SU-DHL-6 (cell line): ENCODE data around the gene GAPVD1.
"Not testable (repeated sequence)": the region's sequence is repeated elsewhere in the genome, so short reads cannot be mapped to it uniquely, and the experiment has no call there.

Source experiments
- H2AFZ ChIP-seq: fragments of 200-600 bp; sonication (generic); 2 replicates; pipeline ENCODE4 v1.6.1; 2014; ENCODE audit warnings: low read depth, mild to moderate bottlenecking, moderate library complexity, mixed read lengths, antibody characterized with exemption, low read length; ENCODE audit not compliant: severe bottlenecking
- H3F3A ChIP-seq: fragments of 200-600 bp; shearing (Covaris generic); 2 replicates; pipeline ENCODE4 v1.6.0; 2016; ENCODE audit warnings: antibody characterized with exemption, mild to moderate bottlenecking; ENCODE audit not compliant: insufficient read depth
- H3K27ac ChIP-seq: fragments of 200-600 bp; sonication (generic); 2 replicates; pipeline ENCODE4 v1.5.1; 2016; ENCODE audit warnings: low read depth, mild to moderate bottlenecking, low read length, moderate library complexity, mixed read lengths
- H3K27me3 ChIP-seq: fragments of 200-600 bp; sonication (generic), shearing (Covaris generic); 2 replicates; pipeline ENCODE4 v1.6.0; 2014; ENCODE audit warnings: mild to moderate bottlenecking, low read length
- H3K36me3 ChIP-seq: fragments of 200-600 bp; sonication (generic); 2 replicates; pipeline ENCODE4 v1.6.1; 2014; ENCODE audit warnings: mild to moderate bottlenecking, low read length, mixed read lengths
- H3K4me2 ChIP-seq: fragments of 300-600, 200-600 bp; shearing (Covaris generic), sonication (generic); 2 replicates; pipeline ENCODE4 v1.6.0; 2014; ENCODE audit warnings: low read length, low read depth, mild to moderate bottlenecking; ENCODE audit not compliant: poor library complexity, severe bottlenecking
- H3K4me3 ChIP-seq: fragments of 200-600 bp; sonication (generic); 2 replicates; pipeline ENCODE4 v1.5.1; 2014; ENCODE audit warnings: antibody characterized with exemption, low read length, mild to moderate bottlenecking, mixed read lengths; ENCODE audit not compliant: insufficient read depth, poor library complexity, severe bottlenecking
- H3K79me2 ChIP-seq: fragments of 200-600 bp; sonication (generic); 2 replicates; pipeline ENCODE4 v1.6.1; 2014; ENCODE audit warnings: mild to moderate bottlenecking, low read length, moderate library complexity; ENCODE audit not compliant: insufficient read depth
- H3K9ac ChIP-seq: fragments of 200-600 bp; sonication (generic); 2 replicates; pipeline ENCODE4 v1.7.0; 2014; ENCODE audit warnings: mild to moderate bottlenecking, low read length
- H3K9me2 ChIP-seq: fragments of 200-600 bp; sonication (generic); replicated peaks from 2 replicates; pipeline ENCODE4 v1.6.1; 2014; ENCODE audit warnings: low read length; ENCODE audit not compliant: insufficient read depth
- H3K9me3 ChIP-seq: fragments of 200-600 bp; sonication (generic); 2 replicates; pipeline ENCODE4 v1.6.1; 2014; ENCODE audit warnings: low read length, mixed read lengths; ENCODE audit not compliant: insufficient read depth
- H4K20me1 ChIP-seq: fragments of 200-600 bp; sonication (generic); 2 replicates; pipeline ENCODE4 v1.6.1; 2014; ENCODE audit warnings: low read depth, mild to moderate bottlenecking, antibody characterized with exemption, low read length, moderate library complexity, mixed read lengths
- CTCF ChIP-seq: fragments of 200-600 bp; sonication (generic); IDR thresholded peaks from one replicate; pipeline ENCODE4 v1.5.1; 2017; ENCODE audit warnings: antibody characterized with exemption, mild to moderate bottlenecking, low read length, moderate library complexity; ENCODE audit not compliant: insufficient read depth, poor library complexity, severe bottlenecking
- EZH2phosphoT487 ChIP-seq: fragments of 200-600 bp; sonication (generic), shearing (Covaris generic); conservative IDR thresholded peaks from 2 replicates; pipeline ENCODE4 v1.6.1; 2018; ENCODE audit warnings: mild to moderate bottlenecking, antibody characterized with exemption, low read length, moderate library complexity, mixed read lengths

GAPVD1 gene

GRCh38 chr9:125312411-125312810 lies 50.8 kb downstream of the GAPVD1 start:
- Histone ChIP-seq H3K9me3 (no peaks in the 10 kb centered on the region), H3K4me3 (no peak overlapping the region), H3K79me2 (no peaks in the 10 kb centered on the region), H4K20me1 (no peaks in the 10 kb centered on the region), H2AFZ (no peak overlapping the region), H3K4me2 (no peak overlapping the region), H3K27me3 (no peaks in the 10 kb centered on the region), H3F3A (peaks cover 4% of the 10 kb centered on the region; the same call in 1 of the 2 replicates), H3K9me2 (no peaks in the 10 kb centered on the region), H3K27ac (no peak overlapping the region), H3K36me3 (peaks cover 21% of the 10 kb centered on the region), H3K9ac (no peak overlapping the region)
- TF ChIP-seq EZH2phosphoT487 (no peak), CTCF (no peak)

- not testable (repeated sequence) for H3K79me2 ChIP-seq, H3F3A ChIP-seq, H3K9ac ChIP-seq, H3K4me3 ChIP-seq, H3K4me2 ChIP-seq, H3K27me3 ChIP-seq, H3K9me3 ChIP-seq, H2AFZ ChIP-seq, H4K20me1 ChIP-seq, H3K9me2 ChIP-seq, H3K27ac ChIP-seq
- H3K36me3 ChIP-seq: peaks cover 20% of the 10 kb centered on the region
Observed at GRCh38 chr9:125316359-125316758, 54.7 kb downstream of the GAPVD1 start.

GRCh38 chr9:125317704-125318103 lies 56.1 kb downstream of the GAPVD1 start:
- TF ChIP-seq CTCF: no peak
- no peak for TF ChIP-seq EZH2phosphoT487
- Histone ChIP-seq H3F3A (no peaks in the 10 kb centered on the region), H3K9me3 (no peaks in the 10 kb centered on the region), H4K20me1 (no peaks in the 10 kb centered on the region), H3K27ac (no peak overlapping the region), H3K9ac (no peak overlapping the region), H3K27me3 (no peaks in the 10 kb centered on the region), H3K79me2 (no peaks in the 10 kb centered on the region), H2AFZ (no peak overlapping the region), H3K9me2 (no peaks in the 10 kb centered on the region), H3K4me3 (no peak overlapping the region), H3K4me2 (no peak overlapping the region), H3K36me3 (peaks cover 24% of the 10 kb centered on the region)

GRCh38 chr9:125321496-125321895 lies 59.9 kb downstream of the GAPVD1 start:
- Histone ChIP-seq H4K20me1 (no peaks in the 10 kb centered on the region), H3K9me2 (no peaks in the 10 kb centered on the region), H3K4me3 (no peak overlapping the region), H3K79me2 (no peaks in the 10 kb centered on the region), H3K27ac (no peak overlapping the region), H2AFZ (no peak overlapping the region), H3K9ac (no peak overlapping the region), H3F3A (peaks cover 3% of the 10 kb centered on the region; the same call in 1 of the 2 replicates), H3K36me3 (peaks cover 5% of the 10 kb centered on the region; the same call in 1 of the 2 replicates), H3K9me3 (no peaks in the 10 kb centered on the region), H3K4me2 (no peak overlapping the region), H3K27me3 (no peaks in the 10 kb centered on the region)
- TF ChIP-seq EZH2phosphoT487 (no peak), CTCF (no peak)
